Stimulated activated CD8-positive, alpha-beta memory T cell treated with anti-CD3 and anti-CD28 coated beads, Interleukin-4, amount 100 ng/mL, for 4 hours (primary cell): ENCODE measurements around the gene MTHFSD.
A peak's percentile ranks its signal among the peaks of the same experiment; 100 is the strongest.
"Not testable (repeated sequence)": the region's sequence is repeated elsewhere in the genome, so short reads cannot be mapped to it uniquely, and the experiment has no call there.

ENCODE experiments used
- DNase-seq, 2 donors: peaks; one replicate each; pipeline ENCODE4 v3.0.0-alpha.2; 2020; ENCODE audit warnings: low read depth in 2 of 2, low spot score in 1 of 2

The MTHFSD gene

GRCh38 chr16:86554917-86555703, at the start of gene MTHFSD:
Gene MTHFSD, minus strand, starts transcription at chr16:86555235. Its CDS starts 51 bp downstream, at chr16:86555184.
- DNase-seq: peak; percentile 85 to 93

GRCh38 chr16:86604436-86605193, 49.6 kb upstream of the MTHFSD start:
- DNase-seq: peak in 1 of 2 donors; percentile 16

GRCh38 chr16:86602521-86602920, 47.5 kb upstream of the MTHFSD start:
- DNase-seq: no peak

- DNase-seq: no peak
These were observed 46.3 kb upstream of the MTHFSD start for GRCh38 chr16:86601356-86601755.

GRCh38 chr16:86598607-86599565, 43.9 kb upstream of the MTHFSD start:
- DNase-seq: no peak

GRCh38 chr16:86597880-86598606, 43.0 kb upstream of the MTHFSD start:
- DNase-seq: no peak

GRCh38 chr16:86597126-86597879, 42.3 kb upstream of the MTHFSD start:
- no peak for DNase-seq

GRCh38 chr16:86595983-86596605, 41.1 kb upstream of the MTHFSD start:
- no peak for DNase-seq

- DNase-seq: no peak
These were observed 39.7 kb upstream of the MTHFSD start for GRCh38 chr16:86594721-86595120.

GRCh38 chr16:86593913-86594620, 39.0 kb upstream of the MTHFSD start:
- no peak for DNase-seq

GRCh38 chr16:86591270-86591669, 36.2 kb upstream of the MTHFSD start:
- no peak for DNase-seq

GRCh38 chr16:86590501-86591144, 35.6 kb upstream of the MTHFSD start:
- DNase-seq: no peak

- DNase-seq: not testable (repeated sequence)
These were observed 32.9 kb upstream of the MTHFSD start for GRCh38 chr16:86587955-86588354.

GRCh38 chr16:86587487-86587886, 32.5 kb upstream of the MTHFSD start:
- no peak for DNase-seq

GRCh38 chr16:86585821-86586611, 31.0 kb upstream of the MTHFSD start:
- no peak for DNase-seq

GRCh38 chr16:86584726-86585721, 30.0 kb upstream of the MTHFSD start:
- no peak for DNase-seq
